HepG2 (cell line): Measurements from ENCODE around the gene ELN. TPM values are rescaled to one million over a fixed set of nuclear protein-coding genes. Genes with fewer than 3 reads are reported as not detected.
A peak's percentile ranks its signal among the peaks of the same experiment; 100 is the strongest.

Source experiments
- KDM4B ChIP-seq: sonication (generic); formaldehyde crosslinking; IDR thresholded peaks from 2 replicates; pipeline ENCODE4 v1.4.0; 2020; ENCODE audit warnings: missing genetic modification reagents
- MYNN ChIP-seq: sonication (generic); formaldehyde crosslinking; IDR thresholded peaks from 2 replicates; pipeline ENCODE4 v1.4.0; 2020; ENCODE audit warnings: mild to moderate bottlenecking, low read depth, missing genetic modification reagents
- NONO ChIP-seq, 2 experiments: fragments of 450-650 bp in 1 of 2; sonication (generic) in 1 of 2; formaldehyde crosslinking in 1 of 2; IDR thresholded peaks in 1 of 2; conservative IDR thresholded peaks in 1 of 2; 2 replicates each; pipeline versions ENCODE4 v1.6.1 to v1.8.0; 2017 to 2022; ENCODE audit warnings: mild to moderate bottlenecking in 1 of 2, missing genetic modification reagents in 1 of 2, moderate library complexity in 1 of 2
- TCF7L2 ChIP-seq: IDR thresholded peaks from 2 replicates; pipeline ENCODE4 v1.6.1; 2011; ENCODE audit warnings: mild to moderate bottlenecking, low read depth, low read length, moderate library complexity
- ZBED4 ChIP-seq: sonication (generic); formaldehyde crosslinking; IDR thresholded peaks from 2 replicates; pipeline ENCODE4 v1.4.0; 2020; ENCODE audit warnings: missing genetic modification reagents, borderline replicate concordance
- ZBTB4 ChIP-seq: sonication (generic); formaldehyde crosslinking; IDR thresholded peaks from 2 replicates; pipeline ENCODE4 v1.4.0; 2020; ENCODE audit warnings: missing genetic modification reagents, mild to moderate bottlenecking, borderline replicate concordance
- ZBTB40 ChIP-seq, 2 experiments: fragments of 450-650 bp in 1 of 2; sonication (generic) in 1 of 2; formaldehyde crosslinking in 1 of 2; IDR thresholded peaks; 2 replicates each; pipeline versions ENCODE4 v1.6.1 to v1.8.0; 2016 to 2022; ENCODE audit warnings: antibody characterized with exemption in 1 of 2, mild to moderate bottlenecking in 1 of 2, missing genetic modification reagents in 1 of 2
- ZBTB8A ChIP-seq: sonication (generic); formaldehyde crosslinking; IDR thresholded peaks from 2 replicates; pipeline ENCODE4 v1.4.0; 2020; ENCODE audit warnings: mild to moderate bottlenecking, low read depth, missing genetic modification reagents, borderline replicate concordance
- polyA plus RNA-seq, 8 experiments: library from polyadenylated mRNA; depleted of rRNA in 3 of 8; stranded (reverse) in 7 of 8; unstranded in 1 of 8; fragments of >200 nt; fragmentation: Illumina TruSeq in 4 of 8; extraction: Trizol in 4 of 8; gene quantifications; 2 replicates each; pipeline versions ENCODE4 v1.2.1 to v1.2.3, GENCODE V29; 2011 to 2016; ENCODE audit warnings: low read depth in 4 of 8, missing spikeins in 1 of 8, mixed read lengths in 1 of 8; ENCODE audit not compliant: insufficient read depth in 1 of 8
- total RNA-seq, 5 experiments: library from RNA; depleted of rRNA; stranded (reverse); fragments of >200 nt; fragmentation: Illumina TruSeq; extraction: Trizol; gene quantifications; 2 replicates each; pipeline ENCODE4 v1.2.3, GENCODE V29; 2016; ENCODE audit warnings: low read depth in 1 of 5

ELN gene
- total and polyA plus RNA-seq, 2 of the 13 experiments (the other 11 are each of a cell fraction or from before 2014, with no cell fraction given) = 0.15 to 0.37 TPM

- no peak for TF ChIP-seq ZBED4 (CRISPR knock-in tag)
- no peak for TF ChIP-seq ZBTB4 (CRISPR knock-in tag)
- TF ChIP-seq MYNN = no peak
- TF ChIP-seq NONO (IDR thresholded peaks at IDR 0.05) = no peak
- peak; percentile 84 for TF ChIP-seq NONO (CRISPR knock-in tag; conservative IDR thresholded peaks at IDR 0.05)
- TF ChIP-seq ZBTB8A (CRISPR knock-in tag) = no peak
- TF ChIP-seq ZBTB40 (IDR thresholded peaks at IDR 0.05) = no peak
- TF ChIP-seq ZBTB40 (CRISPR knock-in tag; IDR thresholded peaks at IDR 0.05) = 0 out of 2 replicates have a peak, but pooled peaks have one; percentile 20
- TF ChIP-seq KDM4B = no peak
- TF ChIP-seq TCF7L2 = no peak
Observed at GRCh38 chr7:73978661-73979563, 49.1 kb upstream of the ELN start (continued).
